Colonic mucosa (tissue), 4 donors: Measurements from ENCODE around the gene ELMO3. TPM values are rescaled to one million over a fixed set of nuclear protein-coding genes. Genes with fewer than 3 reads are reported as not detected.

ENCODE experiments used
- DNase-seq: peaks from one replicate; pipeline ENCODE4 v3.0.0-alpha.2; 2020
- H3K27ac ChIP-seq: fragments of 200-600 bp; one replicate; pipeline ENCODE4 v1.8.0; 2021
- H3K27me3 ChIP-seq: fragments of 200-600 bp; one replicate; pipeline ENCODE4 v1.8.0; 2021
- H3K36me3 ChIP-seq: fragments of 200-600 bp; one replicate; pipeline ENCODE4 v1.8.0; 2021
- H3K4me1 ChIP-seq: fragments of 200-600 bp; one replicate; pipeline ENCODE4 v1.8.0; 2021; ENCODE audit warnings: mild to moderate bottlenecking
- H3K4me3 ChIP-seq: fragments of 200-600 bp; one replicate; pipeline ENCODE4 v1.8.0; 2021
- H3K9ac ChIP-seq, 2 donors: one replicate each; pipeline ENCODE4 v1.7.0; 2013; ENCODE audit warnings: control low read depth in 2 of 2, low read depth in 2 of 2, low read length in 2 of 2
- H3K9me3 ChIP-seq: fragments of 200-600 bp; one replicate; pipeline ENCODE4 v1.8.0; 2021
- intact Hi-C: fragments of 100-400 bp; cut with DNase I; formaldehyde crosslinking; loops from one replicate; pipeline ENCODE4 v1.14.1; 2022
- total RNA-seq, 2 donors: library from RNA; stranded (reverse); fragmentation: NEBNext Ultra II Directional in 1 of 2; extraction: Animal tissue kit (Norgen Biotek cat#: 25700) in 1 of 2; gene quantifications; one replicate each; pipeline ENCODE4 v1.2.1, GENCODE V29; 2021
- TF ChIP-seq, protein P1 (sequence below): fragments of 200-600 bp; IDR thresholded peaks from one replicate; pipeline ENCODE4 v1.8.0; 2022; ENCODE audit warnings: antibody characterized with exemption, mild to moderate bottlenecking
- donor health status: healthy.
- donor health status: DM: no; HTN: no; CAD: no.
- donor health status: DM: no; HTN: no; CAD: no.

The ELMO3 gene
- total RNA-seq, 2 donors from 2014 or later, result 60.7 to 75.6 TPM

DNA sequence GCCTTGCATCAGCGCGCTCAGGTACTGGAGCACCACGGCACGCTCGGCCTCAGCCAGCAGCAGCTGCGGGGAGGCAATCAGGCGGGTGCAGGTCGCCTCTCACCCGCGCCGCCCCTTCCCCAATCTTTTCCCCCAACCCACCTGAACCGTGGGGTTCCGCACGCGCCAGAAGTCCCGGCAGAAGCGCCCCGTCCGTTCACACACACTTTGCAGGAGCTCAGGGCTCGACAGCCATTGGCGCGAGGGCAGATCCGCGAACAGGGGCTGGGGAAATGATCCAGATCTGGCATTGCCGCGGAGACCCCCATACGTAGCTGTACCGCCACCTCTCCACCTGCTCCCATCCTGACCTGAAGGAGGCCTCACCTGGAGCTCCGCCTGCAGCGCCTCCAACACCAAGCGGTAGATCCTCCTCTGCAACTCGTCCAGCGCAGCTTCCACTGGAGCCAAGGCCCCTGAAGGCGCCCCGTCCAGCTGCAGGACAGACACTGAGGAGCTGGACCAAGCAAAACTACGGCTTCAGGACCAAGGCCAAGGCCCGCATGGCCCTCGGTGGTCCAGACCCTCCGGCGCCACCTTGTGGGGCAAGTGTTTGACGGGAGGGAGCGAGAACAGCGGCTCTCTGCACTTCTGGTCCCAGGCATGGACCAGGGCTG lies 13.8 kb upstream of the ELMO3 start:
- H3K4me3 ChIP-seq, result peak overlapping the region; percentile 67
- DNase-seq, result peak; percentile 94
- H3K9ac ChIP-seq, result peak overlapping the region in 1 of 2 donors; percentile 77
- TF ChIP-seq, protein P1, sequence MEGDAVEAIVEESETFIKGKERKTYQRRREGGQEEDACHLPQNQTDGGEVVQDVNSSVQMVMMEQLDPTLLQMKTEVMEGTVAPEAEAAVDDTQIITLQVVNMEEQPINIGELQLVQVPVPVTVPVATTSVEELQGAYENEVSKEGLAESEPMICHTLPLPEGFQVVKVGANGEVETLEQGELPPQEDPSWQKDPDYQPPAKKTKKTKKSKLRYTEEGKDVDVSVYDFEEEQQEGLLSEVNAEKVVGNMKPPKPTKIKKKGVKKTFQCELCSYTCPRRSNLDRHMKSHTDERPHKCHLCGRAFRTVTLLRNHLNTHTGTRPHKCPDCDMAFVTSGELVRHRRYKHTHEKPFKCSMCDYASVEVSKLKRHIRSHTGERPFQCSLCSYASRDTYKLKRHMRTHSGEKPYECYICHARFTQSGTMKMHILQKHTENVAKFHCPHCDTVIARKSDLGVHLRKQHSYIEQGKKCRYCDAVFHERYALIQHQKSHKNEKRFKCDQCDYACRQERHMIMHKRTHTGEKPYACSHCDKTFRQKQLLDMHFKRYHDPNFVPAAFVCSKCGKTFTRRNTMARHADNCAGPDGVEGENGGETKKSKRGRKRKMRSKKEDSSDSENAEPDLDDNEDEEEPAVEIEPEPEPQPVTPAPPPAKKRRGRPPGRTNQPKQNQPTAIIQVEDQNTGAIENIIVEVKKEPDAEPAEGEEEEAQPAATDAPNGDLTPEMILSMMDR, result peak; percentile 80
- no peak overlapping the region for H3K27ac ChIP-seq
- no peaks in the 10 kb centered on the region for H3K9me3 ChIP-seq
- H3K36me3 ChIP-seq, result no peaks in the 10 kb centered on the region
- no peaks in the 10 kb centered on the region for H3K27me3 ChIP-seq
- peaks cover 11% of the 10 kb centered on the region for H3K4me1 ChIP-seq
- intact Hi-C loops, result loop anchor here (10.0 kb wide), 1 partner anchor 210 kb away; no protein-coding TSS in a partner anchor

DNA sequence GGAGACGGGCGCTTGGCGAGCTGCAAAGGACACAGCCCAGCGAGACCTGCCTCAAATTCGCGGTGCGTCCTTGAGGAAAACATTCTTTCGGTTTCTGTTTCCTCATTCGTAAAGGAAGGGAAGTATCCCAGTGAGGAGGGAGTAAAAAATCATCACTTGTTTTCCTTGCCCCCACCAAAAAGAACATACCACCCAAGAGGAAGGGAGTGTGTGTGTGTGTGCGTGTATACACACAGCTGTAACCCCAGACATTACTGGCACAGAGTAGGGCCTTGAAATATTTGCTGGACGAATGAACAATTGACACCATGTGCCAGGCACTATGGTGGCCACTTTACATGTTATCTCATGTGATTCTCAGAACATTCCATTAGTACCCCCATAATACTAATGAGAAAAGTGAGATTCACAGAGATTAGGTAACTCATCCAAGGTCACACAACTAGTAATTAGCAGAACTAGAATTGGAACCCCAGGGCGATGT lies 13.2 kb upstream of the ELMO3 start:
- no peak for DNase-seq
- intact Hi-C loops, result loop anchor here (10.0 kb wide), 1 partner anchor 211 kb away; no protein-coding TSS in a partner anchor
- TF ChIP-seq, protein P1, result no peak

DNA sequence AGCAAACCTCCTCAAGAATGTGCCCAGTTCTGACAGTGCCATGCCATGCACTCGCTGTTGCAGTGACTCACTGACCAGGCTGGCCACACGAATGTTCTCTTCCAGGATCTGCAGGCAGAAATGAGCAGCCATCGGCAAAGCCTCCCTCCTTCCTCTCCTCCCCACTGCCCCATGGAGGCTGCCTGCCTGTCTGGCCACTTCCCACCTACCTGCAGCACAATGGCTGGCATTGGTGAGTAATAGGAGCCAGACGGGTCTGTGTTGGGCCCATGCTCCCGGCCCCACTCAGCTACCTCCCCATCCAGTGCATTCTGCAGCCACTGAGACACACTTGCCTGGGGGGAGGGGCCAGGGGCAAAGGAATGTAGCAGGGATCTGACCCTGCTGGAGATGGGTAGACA lies 12.4 kb upstream of the ELMO3 start:
- intact Hi-C loops, result loop anchor here (10.0 kb wide), 1 partner anchor 212 kb away; no protein-coding TSS in a partner anchor
- Histone ChIP-seq H3K27me3 (no peaks in the 10 kb centered on the region), H3K36me3 (no peaks in the 10 kb centered on the region), H3K4me1 (peaks cover 14% of the 10 kb centered on the region), H3K27ac (no peak overlapping the region), H3K9me3 (no peaks in the 10 kb centered on the region), H3K4me3 (no peak overlapping the region), H3K9ac (no peak overlapping the region)
- no peak for DNase-seq
- TF ChIP-seq, protein P1, result no peak

More for the DNA sequence above, 13.2 kb upstream of the ELMO3 start:
- Histone ChIP-seq H3K36me3 (no peaks in the 10 kb centered on the region), H3K27me3 (no peaks in the 10 kb centered on the region), H3K9ac (peak overlapping the region in 1 of 2 donors; percentile 46), H3K27ac (no peak overlapping the region), H3K4me1 (peaks cover 11% of the 10 kb centered on the region), H3K9me3 (no peaks in the 10 kb centered on the region), H3K4me3 (no peak overlapping the region)

DNA sequence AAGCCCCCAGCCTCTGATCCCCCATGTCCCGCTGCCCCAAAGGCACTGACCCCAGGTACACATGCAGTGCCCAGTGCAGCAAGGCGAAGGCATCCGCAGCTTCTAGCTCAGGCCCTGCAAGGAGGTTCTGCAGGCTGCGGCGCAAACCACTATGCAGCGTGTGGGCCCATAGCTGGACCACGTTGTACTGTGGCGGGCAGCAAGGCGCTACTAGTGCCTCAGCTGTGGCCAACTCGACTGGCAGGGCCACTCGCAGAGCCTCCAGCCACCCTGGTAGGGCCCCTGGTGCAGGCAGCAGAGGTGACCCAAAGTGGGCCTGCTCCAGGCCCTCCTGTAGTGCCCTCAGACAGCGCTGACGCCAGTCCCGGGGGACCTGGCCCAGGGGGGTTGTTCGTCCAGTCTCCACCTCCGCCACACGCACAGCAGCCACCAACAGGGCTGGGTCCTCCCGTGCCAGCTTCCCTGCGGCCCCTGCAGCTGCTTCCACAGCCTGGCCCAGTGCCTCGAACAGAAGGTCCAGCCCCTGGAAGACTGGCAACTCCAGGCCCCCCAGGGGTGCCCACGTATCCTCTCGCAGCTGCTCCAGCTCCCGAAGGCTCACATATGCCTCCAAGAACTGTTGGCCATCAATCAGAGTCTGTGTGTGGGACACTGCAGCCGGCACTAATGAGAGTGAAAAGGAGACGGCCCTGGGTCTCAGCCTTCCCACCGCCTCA lies 11.6 kb upstream of the ELMO3 start:
- Histone ChIP-seq H3K4me1 (peaks cover 16% of the 10 kb centered on the region), H3K4me3 (no peak overlapping the region), H3K9me3 (no peaks in the 10 kb centered on the region), H3K27ac (no peak overlapping the region), H3K9ac (no peak overlapping the region), H3K27me3 (no peaks in the 10 kb centered on the region), H3K36me3 (no peaks in the 10 kb centered on the region)
- TF ChIP-seq, protein P1, result no peak
- intact Hi-C loops, result loop anchor here (10.0 kb wide), 1 partner anchor 213 kb away; no protein-coding TSS in a partner anchor
- DNase-seq, result no peak

DNA sequence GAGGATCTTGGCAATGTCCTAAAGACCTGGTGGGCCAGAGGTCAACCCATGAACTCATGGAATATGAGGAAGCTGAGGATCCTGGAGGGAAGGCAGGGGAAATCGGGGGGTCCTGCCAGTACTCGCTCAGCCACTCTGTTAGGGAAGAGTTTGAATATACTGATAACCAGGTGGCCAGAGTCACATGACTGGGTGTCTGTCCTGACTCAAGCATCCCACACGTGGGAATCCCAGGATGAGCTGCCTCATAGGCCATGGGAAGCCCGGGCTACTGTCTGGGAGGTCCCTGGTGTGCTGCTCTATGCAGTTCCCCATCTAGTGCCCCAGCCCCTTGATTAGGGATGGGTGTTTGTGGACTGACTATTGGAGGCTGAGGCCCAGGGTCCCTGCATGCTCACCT lies 10.6 kb upstream of the ELMO3 start:
- Histone ChIP-seq H3K27ac (no peak overlapping the region), H3K4me1 (peaks cover 24% of the 10 kb centered on the region), H3K9ac (no peak overlapping the region), H3K4me3 (no peak overlapping the region), H3K27me3 (no peaks in the 10 kb centered on the region), H3K9me3 (no peaks in the 10 kb centered on the region), H3K36me3 (no peaks in the 10 kb centered on the region)
- TF ChIP-seq, protein P1, result no peak
- intact Hi-C loops, result loop anchor here (10.0 kb wide), 1 partner anchor 214 kb away; no protein-coding TSS in a partner anchor
- DNase-seq, result no peak
